Activated CD4-positive, alpha-beta memory T cell treated with anti-CD3 and anti-CD28 coated beads, Interleukin-2, amount 10 ng/mL, durations not matched to agents 7 days and 5 days (primary cell): ENCODE measurements around the gene IL33. TPM values are rescaled to one million over a fixed set of nuclear protein-coding genes. Genes with fewer than 3 reads are reported as not detected.

Source experiments
- CTCF ChIA-PET: fragments of 350-600 bp; sonication (Branson Sonifier 250); formaldehyde crosslinking; loops from one replicate; lab custom pipeline; 2021; ENCODE audit warnings: antibody characterized with exemption, inconsistent platforms; lab: Charles Lee
- POLR2A ChIA-PET: fragments of 350-600 bp; sonication (Branson Sonifier 250); formaldehyde crosslinking; loops from one replicate; lab custom pipeline; 2021; ENCODE audit warnings: antibody characterized with exemption; lab: Charles Lee
- DNase-seq: peaks from one replicate; pipeline ENCODE4 v3.0.0-alpha.2; 2020
- H3K27ac Mint-ChIP-seq: one replicate; pipeline ENCODE4 v1.8.0; 2021; ENCODE audit warnings: mild to moderate bottlenecking, mixed read lengths
- H3K27me3 Mint-ChIP-seq: one replicate; pipeline ENCODE4 v1.8.0; 2021; ENCODE audit warnings: mixed read lengths
- H3K36me3 Mint-ChIP-seq: one replicate; pipeline ENCODE4 v1.8.0; 2021; ENCODE audit warnings: low read depth, mixed read lengths
- H3K4me1 Mint-ChIP-seq: one replicate; pipeline ENCODE4 v1.8.0; 2021; ENCODE audit warnings: mixed read lengths
- H3K4me3 Mint-ChIP-seq: one replicate; pipeline ENCODE4 v1.8.0; 2021; ENCODE audit warnings: mild to moderate bottlenecking, mixed read lengths
- H3K9me3 Mint-ChIP-seq: one replicate; pipeline ENCODE4 v1.8.0; 2021; ENCODE audit warnings: mixed read lengths
- total RNA-seq, 2 experiments: library from RNA; stranded (reverse); gene quantifications; one replicate each; pipeline ENCODE4 v1.2.3, GENCODE V29; 2021

The IL33 gene
- total RNA-seq, 2 experiments from 2014 or later = not detected

DNA sequence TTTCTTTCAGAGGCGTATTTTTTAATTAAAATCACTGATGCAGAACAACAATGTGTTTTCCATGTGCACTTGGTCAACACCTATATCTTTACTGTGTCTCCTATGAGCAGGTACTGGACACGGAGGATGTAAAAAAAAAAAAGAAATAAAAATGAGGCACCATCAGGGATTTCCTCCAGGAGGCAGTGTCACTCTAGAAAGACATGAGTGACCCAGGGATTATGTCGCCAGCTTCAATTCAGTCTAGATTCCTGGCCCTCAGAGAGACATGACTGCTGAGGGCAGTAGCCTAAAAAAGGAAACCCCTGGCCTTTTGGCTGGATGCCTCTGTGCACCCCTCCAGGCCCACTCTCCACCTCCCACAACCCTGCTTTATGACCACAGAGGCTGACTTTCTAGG, 18.3 kb upstream of the IL33 start:
- no peaks in the 10 kb centered on the region for H3K36me3 Mint-ChIP-seq
- DNase-seq = no peak
- H3K4me3 Mint-ChIP-seq = no peak overlapping the region
- ChIA-PET CTCF (interaction anchor here (0.7 to 1.1 kb wide), 2 partner anchors 9 to 249 kb away, joined by 3 read pairs; no protein-coding TSS in a partner anchor), POLR2A (interaction anchor here (0.9 kb wide), 1 partner anchor 13 kb away, joined by 3 read pairs; no protein-coding TSS in a partner anchor)
- H3K4me1 Mint-ChIP-seq = no peaks in the 10 kb centered on the region
- H3K27ac Mint-ChIP-seq = no peak overlapping the region
- peaks cover 2% of the 10 kb centered on the region for H3K9me3 Mint-ChIP-seq
- peaks cover 5% of the 10 kb centered on the region for H3K27me3 Mint-ChIP-seq

DNA sequence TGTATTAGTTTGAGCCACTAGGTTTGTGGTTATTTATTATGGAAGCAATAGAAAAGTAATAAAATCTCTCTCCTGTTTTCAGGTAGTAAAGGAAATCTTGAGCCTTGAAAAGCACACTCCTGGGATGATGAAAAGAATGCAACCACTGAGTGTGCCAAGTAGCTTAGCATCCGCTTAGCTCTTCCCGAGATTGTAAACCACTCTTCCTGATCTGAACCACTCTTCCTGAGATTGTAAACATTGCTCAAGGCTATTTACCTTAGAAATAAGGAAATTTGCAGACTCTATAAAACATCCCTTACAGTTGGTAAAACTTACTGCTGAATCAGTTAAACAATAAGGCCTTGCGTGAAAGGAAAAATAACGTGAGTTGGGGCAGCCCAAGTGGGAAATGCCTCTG, 17.4 kb upstream of the IL33 start:
- H3K36me3 Mint-ChIP-seq = no peaks in the 10 kb centered on the region
- POLR2A ChIA-PET = no interaction called here
- no peak overlapping the region for H3K4me3 Mint-ChIP-seq
- CTCF ChIA-PET = no interaction called here
- DNase-seq = no peak
- peaks cover 5% of the 10 kb centered on the region for H3K27me3 Mint-ChIP-seq
- peaks cover 2% of the 10 kb centered on the region for H3K9me3 Mint-ChIP-seq
- H3K4me1 Mint-ChIP-seq = no peaks in the 10 kb centered on the region
- H3K27ac Mint-ChIP-seq = no peak overlapping the region

GRCh38 chr9:6199596-6199995, 16.0 kb upstream of the IL33 start:
- H3K4me3 Mint-ChIP-seq = no peak overlapping the region
- no peak overlapping the region for H3K27ac Mint-ChIP-seq
- peaks cover 4% of the 10 kb centered on the region for H3K9me3 Mint-ChIP-seq
- H3K36me3 Mint-ChIP-seq = no peaks in the 10 kb centered on the region
- POLR2A ChIA-PET = no interaction called here
- CTCF ChIA-PET = no interaction called here
- no peaks in the 10 kb centered on the region for H3K4me1 Mint-ChIP-seq
- DNase-seq = no peak
- peaks cover 12% of the 10 kb centered on the region for H3K27me3 Mint-ChIP-seq

- CTCF ChIA-PET = no interaction called here
Measured at GRCh38 chr9:6200761-6201160, 14.8 kb upstream of the IL33 start.

DNA sequence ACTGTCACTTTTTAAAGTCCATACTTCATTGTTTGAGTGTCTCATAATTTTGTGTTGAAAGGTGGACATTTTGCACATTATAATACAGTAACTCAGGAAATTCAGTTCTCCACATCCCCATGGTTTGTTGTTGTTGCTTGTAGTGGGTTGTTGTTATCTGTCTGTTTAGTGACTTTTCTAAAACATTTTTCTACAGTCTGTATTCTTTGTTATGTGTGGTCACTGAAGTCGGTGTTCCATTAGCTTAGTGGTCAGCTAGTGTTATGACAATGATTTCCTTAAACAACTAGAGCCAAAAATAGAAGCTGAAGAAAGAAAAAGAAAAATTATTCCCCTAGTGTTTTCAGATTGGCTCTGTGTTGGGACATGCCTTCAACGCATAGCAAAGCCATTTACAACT, 5.6 kb upstream of the IL33 start:
- Mint-ChIP-seq H3K9me3 (peaks cover 13% of the 10 kb centered on the region), H3K27me3 (peaks cover 12% of the 10 kb centered on the region), H3K36me3 (no peaks in the 10 kb centered on the region), H3K4me3 (no peak overlapping the region), H3K4me1 (no peaks in the 10 kb centered on the region), H3K27ac (no peak overlapping the region)
- POLR2A ChIA-PET = no interaction called here
- no peak for DNase-seq
- CTCF ChIA-PET = no interaction called here

More at GRCh38 chr9:6200761-6201160, 14.8 kb upstream of the IL33 start:
- no peaks in the 10 kb centered on the region for H3K36me3 Mint-ChIP-seq
- POLR2A ChIA-PET = no interaction called here
- H3K9me3 Mint-ChIP-seq = peaks cover 4% of the 10 kb centered on the region
- DNase-seq = no peak
- no peak overlapping the region for H3K27ac Mint-ChIP-seq
- no peaks in the 10 kb centered on the region for H3K4me1 Mint-ChIP-seq
- H3K4me3 Mint-ChIP-seq = no peak overlapping the region
- H3K27me3 Mint-ChIP-seq = peaks cover 17% of the 10 kb centered on the region

DNA sequence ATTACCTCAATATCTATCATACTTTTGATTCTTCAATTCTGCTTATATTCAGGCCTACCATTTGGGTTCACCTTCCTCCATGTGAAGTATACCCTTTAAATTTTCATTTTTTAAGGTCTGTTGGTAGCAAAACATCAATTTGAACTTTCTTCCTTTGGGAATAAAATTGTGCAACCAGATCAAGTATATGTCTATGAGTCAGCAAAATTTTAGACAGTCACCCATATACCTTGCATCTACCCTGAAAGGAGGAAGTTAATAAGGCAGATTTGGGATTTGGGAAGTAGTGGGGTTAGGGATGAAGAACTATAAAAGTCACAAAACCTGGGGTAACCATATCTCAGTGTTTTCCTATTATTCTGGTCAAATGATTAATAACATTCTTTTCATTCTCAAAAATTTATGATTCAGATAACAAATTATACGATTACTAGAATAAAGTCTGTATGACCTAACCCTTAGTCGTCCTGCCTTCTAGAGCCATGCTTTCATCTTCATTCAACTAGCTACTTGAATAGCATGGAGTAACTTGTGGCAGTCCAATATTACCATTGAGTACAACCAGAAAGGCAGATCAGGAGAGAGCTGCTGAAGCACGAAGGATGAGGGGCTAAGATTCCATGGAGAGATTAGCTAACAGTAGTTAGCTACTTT, 2.8 kb upstream of the IL33 start:
- no peaks in the 10 kb centered on the region for H3K4me1 Mint-ChIP-seq
- H3K27me3 Mint-ChIP-seq = peaks cover 20% of the 10 kb centered on the region
- CTCF ChIA-PET = no interaction called here
- DNase-seq = no peak
- POLR2A ChIA-PET = no interaction called here
- H3K9me3 Mint-ChIP-seq = peaks cover 13% of the 10 kb centered on the region
- no peak overlapping the region for H3K27ac Mint-ChIP-seq
- H3K36me3 Mint-ChIP-seq = no peaks in the 10 kb centered on the region
- no peak overlapping the region for H3K4me3 Mint-ChIP-seq

- H3K27ac Mint-ChIP-seq = no peak overlapping the region
- H3K27me3 Mint-ChIP-seq = peaks cover 25% of the 10 kb centered on the region
- no peaks in the 10 kb centered on the region for H3K36me3 Mint-ChIP-seq
- no peaks in the 10 kb centered on the region for H3K4me1 Mint-ChIP-seq
- peaks cover 7% of the 10 kb centered on the region for H3K9me3 Mint-ChIP-seq
- ChIA-PET POLR2A (no interaction called here), CTCF (no interaction called here)
- H3K4me3 Mint-ChIP-seq = no peak overlapping the region
- no peak for DNase-seq
Measured at GRCh38 chr9:6214434-6214833, 1.2 kb upstream of the IL33 start.

- POLR2A ChIA-PET = no interaction called here
- H3K9me3 Mint-ChIP-seq = peaks cover 5% of the 10 kb centered on the region
- peaks cover 26% of the 10 kb centered on the region for H3K27me3 Mint-ChIP-seq
- CTCF ChIA-PET = no interaction called here
- H3K36me3 Mint-ChIP-seq = no peaks in the 10 kb centered on the region
- DNase-seq = no peak
- H3K27ac Mint-ChIP-seq = no peak overlapping the region
- H3K4me1 Mint-ChIP-seq = no peaks in the 10 kb centered on the region
- H3K4me3 Mint-ChIP-seq = no peak overlapping the region
Measured at GRCh38 chr9:6214903-6215302, 704 bp upstream of the IL33 start.

DNA sequence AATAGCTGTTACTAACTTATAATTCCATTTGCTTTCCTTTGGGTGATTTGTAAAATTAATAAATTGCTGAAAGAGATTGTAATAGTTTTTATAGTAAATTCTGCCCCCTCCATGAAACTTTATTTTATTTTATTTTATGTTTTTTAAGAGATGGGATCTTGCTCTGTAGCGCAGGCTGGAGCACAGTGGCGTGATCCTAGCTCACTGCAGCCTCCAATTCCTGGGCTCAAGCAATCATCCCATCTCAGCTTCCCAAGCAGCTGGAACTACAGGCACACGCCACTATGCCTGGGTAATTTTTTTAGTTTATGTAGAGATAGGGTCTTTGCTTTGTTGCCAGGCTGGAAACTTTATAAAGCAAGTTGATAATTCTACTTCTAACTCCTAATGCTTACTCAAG, 395 bp downstream of the IL33 start:
- no peak for DNase-seq
- Mint-ChIP-seq H3K27me3 (peaks cover 28% of the 10 kb centered on the region), H3K36me3 (no peaks in the 10 kb centered on the region), H3K4me3 (no peak overlapping the region), H3K27ac (no peak overlapping the region), H3K4me1 (no peaks in the 10 kb centered on the region), H3K9me3 (no peaks in the 10 kb centered on the region)
- POLR2A ChIA-PET = no interaction called here
- CTCF ChIA-PET = no interaction called here

- no peak for DNase-seq
- no peaks in the 10 kb centered on the region for H3K9me3 Mint-ChIP-seq
- POLR2A ChIA-PET = no interaction called here
- no peak overlapping the region for H3K4me3 Mint-ChIP-seq
- no peak overlapping the region for H3K27ac Mint-ChIP-seq
- no peaks in the 10 kb centered on the region for H3K36me3 Mint-ChIP-seq
- CTCF ChIA-PET = no interaction called here
- H3K4me1 Mint-ChIP-seq = no peaks in the 10 kb centered on the region
- peaks cover 32% of the 10 kb centered on the region for H3K27me3 Mint-ChIP-seq
Measured at GRCh38 chr9:6216951-6217350, 1.3 kb downstream of the IL33 start.

GRCh38 chr9:6218099-6218502, 2.5 kb downstream of the IL33 start:
- peaks cover 31% of the 10 kb centered on the region for H3K27me3 Mint-ChIP-seq
- no peak for DNase-seq
- no peaks in the 10 kb centered on the region for H3K9me3 Mint-ChIP-seq
- H3K4me1 Mint-ChIP-seq = no peaks in the 10 kb centered on the region
- no peak overlapping the region for H3K27ac Mint-ChIP-seq
- no peak overlapping the region for H3K4me3 Mint-ChIP-seq
- H3K36me3 Mint-ChIP-seq = no peaks in the 10 kb centered on the region
- ChIA-PET POLR2A (no interaction called here), CTCF (no interaction called here)

GRCh38 chr9:6219040-6219439, 3.4 kb downstream of the IL33 start:
- DNase-seq = no peak
- ChIA-PET POLR2A (no interaction called here), CTCF (no interaction called here)
- Mint-ChIP-seq H3K9me3 (no peaks in the 10 kb centered on the region), H3K27me3 (peaks cover 31% of the 10 kb centered on the region), H3K27ac (no peak overlapping the region), H3K4me1 (no peaks in the 10 kb centered on the region), H3K36me3 (no peaks in the 10 kb centered on the region), H3K4me3 (no peak overlapping the region)

DNA sequence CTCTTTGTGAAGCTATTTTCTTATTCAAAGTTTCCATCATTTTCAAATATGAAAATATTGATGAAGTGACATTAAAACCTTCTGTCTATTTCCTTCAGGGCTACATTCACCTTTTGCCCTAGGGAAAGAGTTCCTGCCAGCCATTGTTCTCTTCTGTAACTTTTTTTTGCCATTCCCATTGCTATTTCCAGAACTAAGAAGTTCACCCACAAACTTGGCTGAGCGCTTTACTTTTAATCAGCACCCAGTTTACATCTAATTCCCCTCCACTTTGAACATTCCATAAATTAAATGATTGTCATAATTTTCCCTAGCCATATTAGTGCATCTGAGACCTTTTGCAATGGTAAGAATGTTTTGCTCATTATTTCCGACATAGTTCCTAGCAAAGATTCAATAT, 4.4 kb downstream of the IL33 start:
- Mint-ChIP-seq H3K36me3 (no peaks in the 10 kb centered on the region), H3K27ac (no peak overlapping the region), H3K9me3 (no peaks in the 10 kb centered on the region), H3K4me3 (no peak overlapping the region), H3K4me1 (no peaks in the 10 kb centered on the region), H3K27me3 (peaks cover 33% of the 10 kb centered on the region)
- ChIA-PET CTCF (no interaction called here), POLR2A (no interaction called here)
- DNase-seq = no peak

- Mint-ChIP-seq H3K4me1 (no peaks in the 10 kb centered on the region), H3K27ac (no peak overlapping the region), H3K9me3 (no peaks in the 10 kb centered on the region), H3K36me3 (no peaks in the 10 kb centered on the region), H3K4me3 (no peak overlapping the region), H3K27me3 (peaks cover 21% of the 10 kb centered on the region)
- DNase-seq = no peak
- ChIA-PET POLR2A (no interaction called here), CTCF (no interaction called here)
Measured at GRCh38 chr9:6224393-6225154, 9.0 kb downstream of the IL33 start.
